K562 (cell line): ENCODE measurements around the gene GLRX5. TPM values are rescaled to one million over a fixed set of nuclear protein-coding genes. Genes with fewer than 3 reads are reported as not detected.
A peak's percentile ranks its signal among the peaks of the same experiment; 100 is the strongest.

Source experiments
- ARID1B ChIP-seq: fragments of 450-650 bp; IDR thresholded peaks from 2 replicates; pipeline ENCODE4 v1.6.1; 2016; ENCODE audit warnings: antibody characterized with exemption, mild to moderate bottlenecking, inconsistent platforms
- BCL6 ChIP-seq: fragments of 250-450 bp; sonication (Bioruptor Pico); IDR thresholded peaks from 2 replicates; pipeline ENCODE4 v1.4.0; 2020
- DACH1 ChIP-seq: fragments of 450-650 bp; IDR thresholded peaks from 2 replicates; pipeline ENCODE4 v1.6.1; 2018; ENCODE audit not compliant: partially characterized antibody
- MIER1 ChIP-seq: fragments of 450-650 bp; IDR thresholded peaks from 2 replicates; pipeline ENCODE4 v1.6.1; 2016; ENCODE audit warnings: antibody characterized with exemption, mild to moderate bottlenecking, low read depth
- NEUROD1 ChIP-seq: fragments of 150-350 bp; IDR thresholded peaks from 2 replicates; pipeline ENCODE4 v1.6.1; 2014; ENCODE audit warnings: borderline replicate concordance, low read length, low read depth; ENCODE audit not compliant: partially characterized antibody
- RBM15 ChIP-seq: fragments of 200-400 bp; formaldehyde crosslinking; IDR thresholded peaks from 2 replicates; pipeline ENCODE4 v1.6.1; 2018; ENCODE audit warnings: mild to moderate bottlenecking, low read length, moderate library complexity; ENCODE audit not compliant: insufficient read depth
- RHOXF2B ChIP-seq: fragments of 250-450 bp; sonication (Bioruptor Pico); conservative IDR thresholded peaks from 2 replicates; pipeline ENCODE4 v1.5.1; 2021
- SRF ChIP-seq, 2 experiments: fragments of 250-450, 450-650 bp in 1 of 2; sonication (Bioruptor Pico) in 1 of 2; sonication (generic) in 1 of 2; formaldehyde crosslinking; IDR thresholded peaks; 2 replicates each; pipeline versions ENCODE4 v1.5.0 to v1.5.1; 2020 to 2022; ENCODE audit warnings: mild to moderate bottlenecking in 1 of 2, missing genetic modification reagents in 1 of 2
- U2AF1 ChIP-seq: fragments of 200-400 bp; formaldehyde crosslinking; optimal IDR thresholded peaks from 2 replicates; pipeline ENCODE3; 2017; ENCODE audit warnings: mild to moderate bottlenecking, low read depth, low read length, moderate library complexity
- ZKSCAN8 ChIP-seq: fragments of 200-800 bp; sonication (Bioruptor generic); IDR thresholded peaks from 2 replicates; pipeline ENCODE4 v1.6.1; 2016; ENCODE audit warnings: missing genetic modification characterization, missing compliant biosample characterization
- ZNF184 ChIP-seq: sonication (generic); formaldehyde crosslinking; IDR thresholded peaks from 2 replicates; pipeline ENCODE4 v1.5.0; 2020; ENCODE audit warnings: missing genetic modification reagents
- ZNF507 ChIP-seq: conservative IDR thresholded peaks from 2 replicates; pipeline ENCODE4 v1.6.1; 2017; ENCODE audit warnings: missing genetic modification characterization, missing compliant biosample characterization
- polyA plus RNA-seq, 8 experiments: library from polyadenylated mRNA; depleted of rRNA in 4 of 8; stranded (reverse) in 5 of 8; unstranded in 3 of 8; fragments of >200 nt; fragmentation: Nextera tagmentation in 2 of 8; fragmentation: Illumina TruSeq in 1 of 8; extraction: Ambion mirVana in 2 of 8; extraction: Trizol in 1 of 8; gene quantifications; 2 replicates each; pipeline versions ENCODE4 v1.2.1 to v1.2.3, GENCODE V29; 2011 to 2014; ENCODE audit warnings: inconsistent platforms in 1 of 8, missing spikeins in 1 of 8
- total RNA-seq, 7 experiments: library from RNA; depleted of rRNA in 6 of 7; stranded (reverse); fragments of >200 nt in 6 of 7; fragmentation: Illumina TruSeq in 2 of 7; extraction: Trizol in 2 of 7; gene quantifications; 2 replicates each; pipeline versions ENCODE4 v1.2.1 to v1.2.3, GENCODE V29; 2011 to 2021; ENCODE audit warnings: low replicate concordance in 1 of 7
- TF ChIP-seq, protein P1 (sequence below): fragments of 450-650 bp; IDR thresholded peaks from 2 replicates; pipeline ENCODE4 v1.6.1; 2018; ENCODE audit not compliant: partially characterized antibody
- TF ChIP-seq, protein P2 (sequence below): fragments of 250-450 bp; sonication (Bioruptor Pico); IDR thresholded peaks from 2 replicates; pipeline ENCODE4 v1.8.0; 2022; ENCODE audit warnings: moderate library complexity, mild to moderate bottlenecking, inconsistent platforms
- TF ChIP-seq, protein P3 (sequence below): fragments of 450-650 bp; conservative IDR thresholded peaks from 2 replicates; pipeline ENCODE4 v1.6.1; 2016; ENCODE audit warnings: missing genetic modification characterization, low read depth, mild to moderate bottlenecking, missing compliant biosample characterization, moderate library complexity
- TF ChIP-seq, protein P4 (sequence below), 2 experiments: fragments of 200-800 bp in 1 of 2; sonication (Bioruptor generic) in 1 of 2; sonication (generic) in 1 of 2; formaldehyde crosslinking in 1 of 2; IDR thresholded peaks in 1 of 2; conservative IDR thresholded peaks in 1 of 2; 2 replicates each; pipeline versions ENCODE4 v1.5.0 to v1.6.1; 2016 to 2020; ENCODE audit warnings: missing compliant biosample characterization in 1 of 2, missing genetic modification characterization in 1 of 2, missing genetic modification reagents in 1 of 2
- TF ChIP-seq, protein P5 (sequence below): fragments of 450-650 bp; IDR thresholded peaks from 2 replicates; pipeline ENCODE4 v1.6.1; 2016
- TF ChIP-seq, protein P6 (sequence below): fragments of 450-650 bp; IDR thresholded peaks from one replicate; pipeline ENCODE4 v1.6.1; 2018; ENCODE audit warnings: mild to moderate bottlenecking, moderate library complexity; ENCODE audit not compliant: partially characterized antibody

Gene GLRX5
- total and polyA plus RNA-seq, 9 of the 15 experiments (the other 6 are each of a cell fraction or from before 2014, with no cell fraction given), result 16.7 to 96.8 (median 66.8) TPM

DNA sequence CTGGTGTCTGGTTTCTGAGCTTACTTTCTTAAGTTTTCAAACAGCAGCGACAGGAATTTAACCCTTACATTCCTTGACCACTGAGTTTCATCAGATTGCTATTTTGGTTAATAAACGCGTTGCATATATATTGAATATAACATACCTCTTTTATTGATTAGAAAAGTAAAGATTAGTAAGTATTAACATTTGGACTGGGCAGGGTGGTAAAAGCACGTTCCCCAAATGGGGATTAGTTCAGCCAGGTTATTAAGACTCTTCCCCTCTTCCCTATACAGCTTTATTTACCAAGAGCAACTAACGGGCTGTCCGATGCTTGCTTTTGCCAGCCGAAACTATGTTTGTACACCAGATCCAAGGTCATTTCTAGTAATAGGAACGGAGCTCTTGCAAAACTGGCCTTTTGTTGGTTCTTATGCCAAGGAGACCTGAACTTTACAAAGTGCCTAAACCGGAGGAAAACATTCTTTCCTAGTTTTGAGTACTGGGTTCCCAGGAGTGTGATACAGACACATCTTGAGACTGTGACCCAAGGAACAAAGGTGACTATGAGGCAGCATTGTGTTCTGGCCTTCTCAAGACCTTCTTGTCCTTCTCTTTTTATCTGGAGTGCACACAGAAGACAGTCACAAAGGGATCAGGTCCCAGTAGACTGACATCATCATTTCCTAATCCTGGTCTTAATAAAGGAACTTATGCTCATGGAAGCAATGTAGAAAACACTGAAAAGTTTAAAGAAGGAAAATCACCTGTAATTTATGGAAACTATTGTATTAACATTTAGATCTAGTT is 2.6 kb downstream of the GLRX5 start (continued):
- TF ChIP-seq, protein P1, sequence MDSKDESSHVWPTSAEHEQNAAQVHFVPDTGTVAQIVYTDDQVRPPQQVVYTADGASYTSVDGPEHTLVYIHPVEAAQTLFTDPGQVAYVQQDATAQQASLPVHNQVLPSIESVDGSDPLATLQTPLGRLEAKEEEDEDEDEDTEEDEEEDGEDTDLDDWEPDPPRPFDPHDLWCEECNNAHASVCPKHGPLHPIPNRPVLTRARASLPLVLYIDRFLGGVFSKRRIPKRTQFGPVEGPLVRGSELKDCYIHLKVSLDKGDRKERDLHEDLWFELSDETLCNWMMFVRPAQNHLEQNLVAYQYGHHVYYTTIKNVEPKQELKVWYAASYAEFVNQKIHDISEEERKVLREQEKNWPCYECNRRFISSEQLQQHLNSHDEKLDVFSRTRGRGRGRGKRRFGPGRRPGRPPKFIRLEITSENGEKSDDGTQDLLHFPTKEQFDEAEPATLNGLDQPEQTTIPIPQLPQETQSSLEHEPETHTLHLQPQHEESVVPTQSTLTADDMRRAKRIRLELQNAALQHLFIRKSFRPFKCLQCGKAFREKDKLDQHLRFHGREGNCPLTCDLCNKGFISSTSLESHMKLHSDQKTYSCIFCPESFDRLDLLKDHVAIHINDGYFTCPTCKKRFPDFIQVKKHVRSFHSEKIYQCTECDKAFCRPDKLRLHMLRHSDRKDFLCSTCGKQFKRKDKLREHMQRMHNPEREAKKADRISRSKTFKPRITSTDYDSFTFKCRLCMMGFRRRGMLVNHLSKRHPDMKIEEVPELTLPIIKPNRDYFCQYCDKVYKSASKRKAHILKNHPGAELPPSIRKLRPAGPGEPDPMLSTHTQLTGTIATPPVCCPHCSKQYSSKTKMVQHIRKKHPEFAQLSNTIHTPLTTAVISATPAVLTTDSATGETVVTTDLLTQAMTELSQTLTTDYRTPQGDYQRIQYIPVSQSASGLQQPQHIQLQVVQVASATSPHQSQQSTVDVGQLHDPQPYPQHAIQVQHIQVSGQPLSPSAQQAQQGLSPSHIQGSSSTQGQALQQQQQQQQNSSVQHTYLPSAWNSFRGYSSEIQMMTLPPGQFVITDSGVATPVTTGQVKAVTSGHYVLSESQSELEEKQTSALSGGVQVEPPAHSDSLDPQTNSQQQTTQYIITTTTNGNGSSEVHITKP, result no peak
- TF ChIP-seq DACH1, result no peak
- TF ChIP-seq, protein P2, sequence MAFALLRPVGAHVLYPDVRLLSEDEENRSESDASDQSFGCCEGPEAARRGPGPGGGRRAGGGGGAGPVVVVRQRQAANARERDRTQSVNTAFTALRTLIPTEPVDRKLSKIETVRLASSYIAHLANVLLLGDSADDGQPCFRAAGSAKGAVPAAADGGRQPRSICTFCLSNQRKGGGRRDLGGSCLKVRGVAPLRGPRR (CRISPR knock-in tag), result no peak
- TF ChIP-seq, protein P3, sequence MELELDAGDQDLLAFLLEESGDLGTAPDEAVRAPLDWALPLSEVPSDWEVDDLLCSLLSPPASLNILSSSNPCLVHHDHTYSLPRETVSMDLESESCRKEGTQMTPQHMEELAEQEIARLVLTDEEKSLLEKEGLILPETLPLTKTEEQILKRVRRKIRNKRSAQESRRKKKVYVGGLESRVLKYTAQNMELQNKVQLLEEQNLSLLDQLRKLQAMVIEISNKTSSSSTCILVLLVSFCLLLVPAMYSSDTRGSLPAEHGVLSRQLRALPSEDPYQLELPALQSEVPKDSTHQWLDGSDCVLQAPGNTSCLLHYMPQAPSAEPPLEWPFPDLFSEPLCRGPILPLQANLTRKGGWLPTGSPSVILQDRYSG (tag), result no peak
- TF ChIP-seq, protein P4, sequence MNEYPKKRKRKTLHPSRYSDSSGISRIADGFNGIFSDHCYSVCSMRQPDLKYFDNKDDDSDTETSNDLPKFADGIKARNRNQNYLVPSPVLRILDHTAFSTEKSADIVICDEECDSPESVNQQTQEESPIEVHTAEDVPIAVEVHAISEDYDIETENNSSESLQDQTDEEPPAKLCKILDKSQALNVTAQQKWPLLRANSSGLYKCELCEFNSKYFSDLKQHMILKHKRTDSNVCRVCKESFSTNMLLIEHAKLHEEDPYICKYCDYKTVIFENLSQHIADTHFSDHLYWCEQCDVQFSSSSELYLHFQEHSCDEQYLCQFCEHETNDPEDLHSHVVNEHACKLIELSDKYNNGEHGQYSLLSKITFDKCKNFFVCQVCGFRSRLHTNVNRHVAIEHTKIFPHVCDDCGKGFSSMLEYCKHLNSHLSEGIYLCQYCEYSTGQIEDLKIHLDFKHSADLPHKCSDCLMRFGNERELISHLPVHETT (CRISPR knock-in tag; conservative IDR thresholded peaks at IDR 0.05 in 1 of 2, IDR thresholded peaks at IDR 0.05 in 1 of 2), result no peak
- TF ChIP-seq U2AF1, result no peak
- TF ChIP-seq, protein P5, sequence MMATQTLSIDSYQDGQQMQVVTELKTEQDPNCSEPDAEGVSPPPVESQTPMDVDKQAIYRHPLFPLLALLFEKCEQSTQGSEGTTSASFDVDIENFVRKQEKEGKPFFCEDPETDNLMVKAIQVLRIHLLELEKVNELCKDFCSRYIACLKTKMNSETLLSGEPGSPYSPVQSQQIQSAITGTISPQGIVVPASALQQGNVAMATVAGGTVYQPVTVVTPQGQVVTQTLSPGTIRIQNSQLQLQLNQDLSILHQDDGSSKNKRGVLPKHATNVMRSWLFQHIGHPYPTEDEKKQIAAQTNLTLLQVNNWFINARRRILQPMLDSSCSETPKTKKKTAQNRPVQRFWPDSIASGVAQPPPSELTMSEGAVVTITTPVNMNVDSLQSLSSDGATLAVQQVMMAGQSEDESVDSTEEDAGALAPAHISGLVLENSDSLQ, result 0 out of 2 replicates have a peak, but pooled peaks have one; percentile 9
- no peak for TF ChIP-seq ZNF184 (CRISPR knock-in tag)
- no peak for TF ChIP-seq RHOXF2B
- TF ChIP-seq ARID1B, result peak; percentile 47; the same call in 1 of the 2 replicates
- no peak for TF ChIP-seq ZKSCAN8 (CRISPR knock-in tag)
- no peak for TF ChIP-seq RBM15
- TF ChIP-seq ZNF507 (tag), result no peak
- TF ChIP-seq SRF (CRISPR knock-in tag; IDR thresholded peaks at IDR 0.05), result no peak
- TF ChIP-seq, protein P6, sequence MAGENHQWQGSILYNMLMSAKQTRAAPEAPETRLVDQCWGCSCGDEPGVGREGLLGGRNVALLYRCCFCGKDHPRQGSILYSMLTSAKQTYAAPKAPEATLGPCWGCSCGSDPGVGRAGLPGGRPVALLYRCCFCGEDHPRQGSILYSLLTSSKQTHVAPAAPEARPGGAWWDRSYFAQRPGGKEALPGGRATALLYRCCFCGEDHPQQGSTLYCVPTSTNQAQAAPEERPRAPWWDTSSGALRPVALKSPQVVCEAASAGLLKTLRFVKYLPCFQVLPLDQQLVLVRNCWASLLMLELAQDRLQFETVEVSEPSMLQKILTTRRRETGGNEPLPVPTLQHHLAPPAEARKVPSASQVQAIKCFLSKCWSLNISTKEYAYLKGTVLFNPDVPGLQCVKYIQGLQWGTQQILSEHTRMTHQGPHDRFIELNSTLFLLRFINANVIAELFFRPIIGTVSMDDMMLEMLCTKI, result no peak
- TF ChIP-seq NEUROD1, result no peak
- TF ChIP-seq BCL6 (CRISPR knock-in tag), result no peak
- TF ChIP-seq MIER1, result no peak
